Astrocyte (in vitro differentiated cells and primary cell): ENCODE measurements around the gene SLC9A3. TPM values are rescaled to one million over a fixed set of nuclear protein-coding genes. Genes with fewer than 3 reads are reported as not detected.

Experiments used
- DNase-seq: peaks from one replicate; pipeline ENCODE4 v3.0.0-alpha.2; 2010; ENCODE audit warnings: low read depth
- FAIRE-seq: peaks from 2 replicates; lab custom pipeline; 2011; peaks lifted over from hg19 to GRCh38; lab: Jason Lieb, UNC
- H2AFZ ChIP-seq: 2 replicates; pipeline ENCODE4 v1.6.0; 2012; ENCODE audit warnings: low read depth, low read length, inconsistent platforms
- H3K27ac ChIP-seq: 2 replicates; pipeline ENCODE4 v1.5.1; 2011; ENCODE audit warnings: low read depth, low read length, inconsistent platforms
- H3K27me3 ChIP-seq: 2 replicates; pipeline ENCODE4 v1.6.0; 2011; ENCODE audit warnings: low read length, inconsistent platforms; ENCODE audit not compliant: insufficient read depth
- H3K36me3 ChIP-seq: 2 replicates; pipeline ENCODE4 v1.5.1; 2011; ENCODE audit warnings: low read length, inconsistent platforms; ENCODE audit not compliant: insufficient read depth
- H3K4me1 ChIP-seq: 2 replicates; pipeline ENCODE4 v1.5.1; 2011; ENCODE audit warnings: low read length, inconsistent platforms; ENCODE audit not compliant: insufficient read depth
- H3K4me2 ChIP-seq: 2 replicates; pipeline ENCODE4 v1.6.0; 2012; ENCODE audit warnings: low read length, inconsistent platforms
- H3K4me3 ChIP-seq: 2 replicates; pipeline ENCODE4 v1.5.1; 2011; ENCODE audit warnings: low read depth, mild to moderate bottlenecking, low read length, inconsistent platforms; ENCODE audit not compliant: insufficient read depth
- H3K79me2 ChIP-seq: 2 replicates; pipeline ENCODE4 v1.6.0; 2012; ENCODE audit warnings: mild to moderate bottlenecking, low read length, inconsistent platforms; ENCODE audit not compliant: insufficient read depth
- H3K9ac ChIP-seq: 2 replicates; pipeline ENCODE4 v1.6.0; 2012; ENCODE audit warnings: mild to moderate bottlenecking, low read length, inconsistent platforms
- H3K9me3 ChIP-seq: 2 replicates; pipeline ENCODE4 v1.5.1; 2012; ENCODE audit warnings: low read depth, mild to moderate bottlenecking, low read length, inconsistent platforms; ENCODE audit not compliant: insufficient read depth
- H4K20me1 ChIP-seq: 2 replicates; pipeline ENCODE4 v1.6.0; 2012; ENCODE audit warnings: low read length, inconsistent platforms; ENCODE audit not compliant: insufficient read depth
- H3K27ac Mint-ChIP-seq: one replicate; pipeline ENCODE4 v1.8.0; 2021; ENCODE audit warnings: mild to moderate bottlenecking, mixed read lengths; ENCODE audit not compliant: unreplicated experiment
- H3K27me3 Mint-ChIP-seq: one replicate; pipeline ENCODE4 v1.8.0; 2021; ENCODE audit warnings: low read depth, mixed read lengths; ENCODE audit not compliant: unreplicated experiment
- H3K36me3 Mint-ChIP-seq: one replicate; pipeline ENCODE4 v1.8.0; 2021; ENCODE audit warnings: low read depth, mixed read lengths; ENCODE audit not compliant: unreplicated experiment
- H3K4me1 Mint-ChIP-seq: one replicate; pipeline ENCODE4 v1.8.0; 2021; ENCODE audit warnings: low read depth, mixed read lengths; ENCODE audit not compliant: unreplicated experiment
- H3K4me3 Mint-ChIP-seq: one replicate; pipeline ENCODE4 v1.8.0; 2021; ENCODE audit warnings: mild to moderate bottlenecking, moderate library complexity, mixed read lengths; ENCODE audit not compliant: unreplicated experiment
- H3K9me3 Mint-ChIP-seq: one replicate; pipeline ENCODE4 v1.8.0; 2021; ENCODE audit warnings: mild to moderate bottlenecking, mixed read lengths; ENCODE audit not compliant: unreplicated experiment
- CTCF ChIP-seq: IDR thresholded peaks from 2 replicates; pipeline ENCODE4 v1.5.1; 2011; ENCODE audit warnings: low read depth, mild to moderate bottlenecking, inconsistent platforms, low read length, moderate library complexity; ENCODE audit not compliant: insufficient read depth
- EZH2 ChIP-seq: IDR thresholded peaks from 2 replicates; pipeline ENCODE4 v1.6.1; 2012; ENCODE audit warnings: mild to moderate bottlenecking, low read length, inconsistent platforms; ENCODE audit not compliant: insufficient read depth
- total RNA-seq: library from RNA; stranded (reverse); gene quantifications from 2 replicates; pipeline ENCODE4 v1.2.1, GENCODE V29; 2021

The SLC9A3 gene
- total RNA-seq, 1 donor from 2014 or later: 1.0 TPM

DNA sequence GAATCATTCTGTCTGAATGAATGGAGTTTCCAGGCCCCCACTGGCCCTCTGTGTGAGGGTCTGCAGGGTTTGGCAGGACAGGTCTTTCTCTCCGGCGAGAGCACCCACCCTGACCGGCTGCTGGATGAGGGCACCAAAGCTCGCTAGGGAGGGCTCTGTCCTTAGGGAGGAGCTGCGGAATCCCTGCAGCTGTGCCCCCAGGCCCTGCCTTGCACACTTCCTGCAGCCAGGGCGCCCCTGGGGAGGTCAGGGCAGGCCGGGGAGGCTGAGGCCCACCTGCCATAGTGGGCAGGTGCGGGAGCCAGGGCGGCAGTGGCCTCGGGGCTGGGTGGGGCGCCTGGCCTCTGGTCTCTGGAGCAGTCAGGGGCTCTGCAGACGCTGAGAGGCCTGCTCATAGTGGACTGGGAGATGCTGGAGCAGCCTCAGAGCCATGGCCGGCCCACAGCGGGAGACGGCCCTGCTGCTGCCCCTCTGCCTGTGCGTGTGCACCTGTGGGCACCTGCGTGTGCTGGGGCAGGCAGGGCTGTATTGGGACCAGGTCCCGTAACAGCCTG, 45.2 kb downstream of the SLC9A3 start:
- Histone ChIP-seq H3K27ac (no peak overlapping the region), H4K20me1 (peaks cover 14% of the 10 kb centered on the region), H3K27me3 (peaks cover 6% of the 10 kb centered on the region), H3K4me1 (no peaks in the 10 kb centered on the region), H3K4me3 (no peak overlapping the region), H2AFZ (no peak overlapping the region), H3K4me2 (no peak overlapping the region), H3K9ac (no peak overlapping the region), H3K9me3 (no peaks in the 10 kb centered on the region), H3K36me3 (no peaks in the 10 kb centered on the region), H3K79me2 (no peaks in the 10 kb centered on the region)
- Mint-ChIP-seq H3K36me3 (peaks cover 1% of the 10 kb centered on the region), H3K27ac (no peak overlapping the region), H3K4me3 (no peak overlapping the region), H3K4me1 (no peaks in the 10 kb centered on the region), H3K9me3 (no peaks in the 10 kb centered on the region), H3K27me3 (peaks cover 12% of the 10 kb centered on the region)
- FAIRE-seq: no peak
- DNase-seq: no peak
- TF ChIP-seq CTCF: no peak
- TF ChIP-seq EZH2: no peak

- H3K27ac ChIP-seq: no peak overlapping the region
- peaks cover 6% of the 10 kb centered on the region for H3K27me3 ChIP-seq
- TF ChIP-seq EZH2: no peak
- no peak for TF ChIP-seq CTCF
- peaks cover 3% of the 10 kb centered on the region for H3K4me1 ChIP-seq
- peaks cover 1% of the 10 kb centered on the region for H3K36me3 Mint-ChIP-seq
- no peaks in the 10 kb centered on the region for H3K79me2 ChIP-seq
- H3K4me1 Mint-ChIP-seq: no peaks in the 10 kb centered on the region
- no peak overlapping the region for H3K9ac ChIP-seq
- H3K27me3 Mint-ChIP-seq: peaks cover 12% of the 10 kb centered on the region
- FAIRE-seq (no peak), DNase-seq (no peak)
- no peak overlapping the region for H3K4me3 Mint-ChIP-seq
- peaks cover 14% of the 10 kb centered on the region for H4K20me1 ChIP-seq
- H3K4me3 ChIP-seq: no peak overlapping the region
- no peak overlapping the region for H3K27ac Mint-ChIP-seq
- H2AFZ ChIP-seq: no peak overlapping the region
- H3K9me3 ChIP-seq: no peaks in the 10 kb centered on the region
- H3K36me3 ChIP-seq: no peaks in the 10 kb centered on the region
- H3K9me3 Mint-ChIP-seq: no peaks in the 10 kb centered on the region
- no peak overlapping the region for H3K4me2 ChIP-seq
Measured at GRCh38 chr5:478369-478981, 45.8 kb downstream of the SLC9A3 start.

DNA sequence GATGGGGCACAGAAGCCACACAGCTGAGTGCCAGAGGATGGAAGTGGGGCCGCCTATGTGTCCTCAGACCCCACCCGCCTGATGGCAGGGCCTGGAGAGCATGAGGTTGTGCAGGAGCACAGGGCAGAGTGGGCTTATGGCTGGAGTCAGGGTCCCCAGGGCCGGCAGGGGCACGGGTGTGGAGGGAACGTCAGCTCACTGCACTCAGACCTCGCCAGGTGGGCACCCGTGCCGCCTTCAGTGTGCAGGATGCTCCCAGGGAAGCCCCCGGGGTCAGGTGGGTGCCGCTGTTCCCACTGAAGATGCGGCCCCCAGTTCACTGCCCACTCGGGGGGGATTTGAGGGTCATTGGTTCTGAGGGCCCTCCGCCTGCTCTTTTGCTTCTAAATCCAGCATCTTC, 46.4 kb downstream of the SLC9A3 start:
- FAIRE-seq: no peak
- peaks cover 1% of the 10 kb centered on the region for H3K36me3 Mint-ChIP-seq
- TF ChIP-seq EZH2: no peak
- TF ChIP-seq CTCF: no peak

More for the DNA sequence above, 46.4 kb downstream of the SLC9A3 start:
- no peak overlapping the region for H3K4me3 ChIP-seq
- no peaks in the 10 kb centered on the region for H3K36me3 ChIP-seq
- DNase-seq: no peak
- H4K20me1 ChIP-seq: peaks cover 14% of the 10 kb centered on the region
- peaks cover 6% of the 10 kb centered on the region for H3K27me3 ChIP-seq
- no peaks in the 10 kb centered on the region for H3K79me2 ChIP-seq
- no peak overlapping the region for H2AFZ ChIP-seq
- H3K27ac ChIP-seq: no peak overlapping the region
- H3K4me2 ChIP-seq: no peak overlapping the region
- Mint-ChIP-seq H3K27me3 (peaks cover 12% of the 10 kb centered on the region), H3K4me3 (no peak overlapping the region), H3K4me1 (no peaks in the 10 kb centered on the region), H3K27ac (no peak overlapping the region), H3K9me3 (no peaks in the 10 kb centered on the region)
- H3K4me1 ChIP-seq: peaks cover 3% of the 10 kb centered on the region
- no peak overlapping the region for H3K9ac ChIP-seq
- no peaks in the 10 kb centered on the region for H3K9me3 ChIP-seq
